HepG2 (cell line): Measurements from ENCODE around the gene CHMP4B. TPM values are rescaled to one million over a fixed set of nuclear protein-coding genes. Genes with fewer than 3 reads are reported as not detected.

Experiments
- CENPT ChIP-seq: sonication (generic); formaldehyde crosslinking; IDR thresholded peaks from 2 replicates; pipeline ENCODE4 v1.8.0; 2022; ENCODE audit warnings: low read depth, mild to moderate bottlenecking, moderate library complexity, missing genetic modification reagents
- ELF1 ChIP-seq: sonication (generic); formaldehyde crosslinking; IDR thresholded peaks from 2 replicates; pipeline ENCODE4 v1.4.0; 2020; ENCODE audit warnings: missing genetic modification reagents
- GFI1 ChIP-seq: sonication (generic); formaldehyde crosslinking; IDR thresholded peaks from 2 replicates; pipeline ENCODE4 v1.5.0; 2020; ENCODE audit warnings: missing genetic modification reagents, mild to moderate bottlenecking, borderline replicate concordance
- GPN1 ChIP-seq: sonication (generic); formaldehyde crosslinking; IDR thresholded peaks from 2 replicates; pipeline ENCODE4 v1.5.1; 2020; ENCODE audit warnings: missing genetic modification reagents, borderline replicate concordance
- HNF4G ChIP-seq, 2 experiments: sonication (generic) in 1 of 2; formaldehyde crosslinking in 1 of 2; IDR thresholded peaks; 2 replicates each; pipeline versions ENCODE4 v1.4.0 to v1.6.1; 2011 to 2020; ENCODE audit warnings: borderline replicate concordance in 2 of 2, low read depth in 2 of 2, mild to moderate bottlenecking in 2 of 2, low read length in 1 of 2, missing genetic modification reagents in 1 of 2, moderate library complexity in 1 of 2
- HNRNPH1 ChIP-seq: fragments of 200-400 bp; formaldehyde crosslinking; optimal IDR thresholded peaks from 2 replicates; pipeline ENCODE3; 2017; ENCODE audit warnings: mild to moderate bottlenecking, low read depth, low read length
- HOXA3 ChIP-seq: sonication (generic); formaldehyde crosslinking; IDR thresholded peaks from 2 replicates; pipeline ENCODE4 v1.5.0; 2020; ENCODE audit warnings: missing genetic modification reagents
- KDM1A ChIP-seq: IDR thresholded peaks from 2 replicates; pipeline ENCODE4 v1.6.1; 2016; ENCODE audit warnings: missing compliant biosample characterization
- KLF11 ChIP-seq: IDR thresholded peaks from 2 replicates; pipeline ENCODE4 v1.6.1; 2016; ENCODE audit warnings: missing compliant biosample characterization
- KLF9 ChIP-seq: IDR thresholded peaks from 2 replicates; pipeline ENCODE4 v1.6.1; 2016; ENCODE audit warnings: low read depth
- KMT2A ChIP-seq: sonication (generic); formaldehyde crosslinking; IDR thresholded peaks from 2 replicates; pipeline ENCODE4 v1.4.0; 2020; ENCODE audit warnings: missing genetic modification reagents
- PAWR ChIP-seq: sonication (generic); formaldehyde crosslinking; IDR thresholded peaks from 2 replicates; pipeline ENCODE4 v1.4.0; 2020; ENCODE audit warnings: missing genetic modification reagents, mild to moderate bottlenecking, borderline replicate concordance
- SOX6 ChIP-seq, 2 experiments: fragments of 450-650 bp in 1 of 2; sonication (generic) in 1 of 2; formaldehyde crosslinking in 1 of 2; IDR thresholded peaks; 2 replicates each; pipeline versions ENCODE4 v1.4.0 to v1.6.1; 2017 to 2020; ENCODE audit warnings: antibody characterized with exemption in 1 of 2, mild to moderate bottlenecking in 1 of 2, missing genetic modification reagents in 1 of 2
- TBX2 ChIP-seq: sonication (generic); formaldehyde crosslinking; IDR thresholded peaks from 2 replicates; pipeline ENCODE4 v1.5.0; 2020; ENCODE audit warnings: missing genetic modification reagents, mild to moderate bottlenecking, borderline replicate concordance
- ZNF530 ChIP-seq: sonication (generic); formaldehyde crosslinking; IDR thresholded peaks from 2 replicates; pipeline ENCODE4 v1.5.0; 2020; ENCODE audit warnings: low read depth, mild to moderate bottlenecking, missing genetic modification reagents
- ZNF703 ChIP-seq: sonication (generic); formaldehyde crosslinking; IDR thresholded peaks from 2 replicates; pipeline ENCODE4 v1.5.1; 2020; ENCODE audit warnings: missing genetic modification reagents, mild to moderate bottlenecking, moderate library complexity, borderline replicate concordance
- ZNF792 ChIP-seq: IDR thresholded peaks from 2 replicates; pipeline ENCODE4 v1.6.1; 2016
- polyA plus RNA-seq, 8 experiments: library from polyadenylated mRNA; depleted of rRNA in 3 of 8; stranded (reverse) in 7 of 8; unstranded in 1 of 8; fragments of >200 nt; fragmentation: Illumina TruSeq in 4 of 8; extraction: Trizol in 4 of 8; gene quantifications; 2 replicates each; pipeline versions ENCODE4 v1.2.1 to v1.2.3, GENCODE V29; 2011 to 2016; ENCODE audit warnings: low read depth in 4 of 8, missing spikeins in 1 of 8, mixed read lengths in 1 of 8; ENCODE audit not compliant: insufficient read depth in 1 of 8
- total RNA-seq, 5 experiments: library from RNA; depleted of rRNA; stranded (reverse); fragments of >200 nt; fragmentation: Illumina TruSeq; extraction: Trizol; gene quantifications; 2 replicates each; pipeline ENCODE4 v1.2.3, GENCODE V29; 2016; ENCODE audit warnings: low read depth in 1 of 5
- TF ChIP-seq, protein P1 (sequence below): sonication (generic); formaldehyde crosslinking; IDR thresholded peaks from 2 replicates; pipeline ENCODE4 v1.4.0; 2020; ENCODE audit warnings: missing genetic modification reagents
- TF ChIP-seq, protein P2 (sequence below): sonication (generic); formaldehyde crosslinking; IDR thresholded peaks from 2 replicates; pipeline ENCODE4 v1.5.0; 2020; ENCODE audit warnings: mild to moderate bottlenecking, low read depth, missing genetic modification reagents, borderline replicate concordance
- TF ChIP-seq, protein P3 (sequence below): sonication (generic); formaldehyde crosslinking; IDR thresholded peaks from 2 replicates; pipeline ENCODE4 v1.9.0; 2021; ENCODE audit warnings: mild to moderate bottlenecking, missing genetic modification reagents

The CHMP4B gene
- total and polyA plus RNA-seq, 2 of the 13 experiments (the other 11 are each of a cell fraction or from before 2014, with no cell fraction given): 40.1 to 45.6 TPM

DNA sequence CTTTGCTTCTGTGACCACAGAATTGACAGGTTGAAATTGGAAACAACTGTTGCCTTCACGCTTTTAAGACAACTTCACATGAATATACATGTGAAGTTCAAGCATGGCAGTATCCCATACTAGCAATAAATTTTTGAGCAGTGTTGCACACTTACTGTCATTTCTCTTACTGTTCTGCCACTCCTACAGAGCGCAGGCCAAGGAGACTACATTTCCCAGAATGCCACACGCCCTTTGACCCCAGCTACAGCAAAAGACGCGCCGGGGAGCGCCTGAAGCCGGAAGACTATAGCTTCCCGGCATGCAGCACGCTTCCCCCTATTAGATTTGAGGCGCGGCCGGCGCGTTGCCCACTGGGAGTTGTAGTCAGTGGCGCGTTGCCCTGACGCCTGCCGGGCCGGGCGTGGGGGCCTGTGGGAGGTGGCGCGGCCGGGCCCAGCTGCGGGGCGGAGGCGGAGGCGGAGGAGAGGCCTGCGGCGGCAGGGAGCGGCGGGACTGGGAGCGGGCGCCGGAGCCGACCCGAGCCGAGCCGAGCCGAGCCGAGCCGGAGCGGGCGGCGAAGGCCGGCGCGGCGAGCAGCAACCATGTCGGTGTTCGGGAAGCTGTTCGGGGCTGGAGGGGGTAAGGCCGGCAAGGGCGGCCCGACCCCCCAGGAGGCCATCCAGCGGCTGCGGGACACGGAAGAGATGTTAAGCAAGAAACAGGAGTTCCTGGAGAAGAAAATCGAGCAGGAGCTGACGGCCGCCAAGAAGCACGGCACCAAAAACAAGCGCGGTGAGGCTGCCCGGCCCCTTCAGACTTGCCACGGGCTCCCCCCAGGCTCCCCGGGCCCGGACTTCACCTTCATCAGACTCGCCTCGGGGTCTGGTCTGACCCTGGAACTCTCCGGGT lies at the start of gene CHMP4B (continued):
- TF ChIP-seq HNRNPH1 (no peak), HOXA3 (peak; percentile 93), KLF11 (CRISPR knock-in tag) (peak; percentile 92; the same call in 1 of the 2 replicates), KLF9 (CRISPR knock-in tag) (no peak), HNF4G (IDR thresholded peaks at IDR 0.05; ENCODE audit: borderline replicate concordance, low read depth, low read length) (peak; percentile 54; the same call in 1 of the 2 replicates), HNF4G (CRISPR knock-in tag; IDR thresholded peaks at IDR 0.05; ENCODE audit: borderline replicate concordance, low read depth) (peak; percentile 59; the same call in 1 of the 2 replicates), GPN1 (no peak), TBX2 (CRISPR knock-in tag) (peak; percentile 86), KDM1A (CRISPR knock-in tag) (no peak), SOX6 (IDR thresholded peaks at IDR 0.05) (no peak), SOX6 (CRISPR knock-in tag; IDR thresholded peaks at IDR 0.05) (peak; percentile 70), ZNF792 (CRISPR knock-in tag) (peak; percentile 77), ZNF530 (CRISPR knock-in tag) (no peak), ELF1 (CRISPR knock-in tag) (peak; percentile 100), ZNF703 (CRISPR knock-in tag) (no peak), GFI1 (peak; percentile 46; the same call in 1 of the 2 replicates), KMT2A (CRISPR knock-in tag) (peak; percentile 66; the same call in 1 of the 2 replicates), PAWR (CRISPR knock-in tag) (no peak), CENPT (CRISPR knock-in tag) (no peak)
- TF ChIP-seq, protein P1, sequence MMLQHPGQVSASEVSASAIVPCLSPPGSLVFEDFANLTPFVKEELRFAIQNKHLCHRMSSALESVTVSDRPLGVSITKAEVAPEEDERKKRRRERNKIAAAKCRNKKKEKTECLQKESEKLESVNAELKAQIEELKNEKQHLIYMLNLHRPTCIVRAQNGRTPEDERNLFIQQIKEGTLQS: peak; percentile 38; the same call in 1 of the 2 replicates
- TF ChIP-seq, protein P2, sequence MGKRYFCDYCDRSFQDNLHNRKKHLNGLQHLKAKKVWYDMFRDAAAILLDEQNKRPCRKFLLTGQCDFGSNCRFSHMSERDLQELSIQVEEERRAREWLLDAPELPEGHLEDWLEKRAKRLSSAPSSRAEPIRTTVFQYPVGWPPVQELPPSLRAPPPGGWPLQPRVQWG (CRISPR knock-in tag): no peak
- TF ChIP-seq, protein P3, sequence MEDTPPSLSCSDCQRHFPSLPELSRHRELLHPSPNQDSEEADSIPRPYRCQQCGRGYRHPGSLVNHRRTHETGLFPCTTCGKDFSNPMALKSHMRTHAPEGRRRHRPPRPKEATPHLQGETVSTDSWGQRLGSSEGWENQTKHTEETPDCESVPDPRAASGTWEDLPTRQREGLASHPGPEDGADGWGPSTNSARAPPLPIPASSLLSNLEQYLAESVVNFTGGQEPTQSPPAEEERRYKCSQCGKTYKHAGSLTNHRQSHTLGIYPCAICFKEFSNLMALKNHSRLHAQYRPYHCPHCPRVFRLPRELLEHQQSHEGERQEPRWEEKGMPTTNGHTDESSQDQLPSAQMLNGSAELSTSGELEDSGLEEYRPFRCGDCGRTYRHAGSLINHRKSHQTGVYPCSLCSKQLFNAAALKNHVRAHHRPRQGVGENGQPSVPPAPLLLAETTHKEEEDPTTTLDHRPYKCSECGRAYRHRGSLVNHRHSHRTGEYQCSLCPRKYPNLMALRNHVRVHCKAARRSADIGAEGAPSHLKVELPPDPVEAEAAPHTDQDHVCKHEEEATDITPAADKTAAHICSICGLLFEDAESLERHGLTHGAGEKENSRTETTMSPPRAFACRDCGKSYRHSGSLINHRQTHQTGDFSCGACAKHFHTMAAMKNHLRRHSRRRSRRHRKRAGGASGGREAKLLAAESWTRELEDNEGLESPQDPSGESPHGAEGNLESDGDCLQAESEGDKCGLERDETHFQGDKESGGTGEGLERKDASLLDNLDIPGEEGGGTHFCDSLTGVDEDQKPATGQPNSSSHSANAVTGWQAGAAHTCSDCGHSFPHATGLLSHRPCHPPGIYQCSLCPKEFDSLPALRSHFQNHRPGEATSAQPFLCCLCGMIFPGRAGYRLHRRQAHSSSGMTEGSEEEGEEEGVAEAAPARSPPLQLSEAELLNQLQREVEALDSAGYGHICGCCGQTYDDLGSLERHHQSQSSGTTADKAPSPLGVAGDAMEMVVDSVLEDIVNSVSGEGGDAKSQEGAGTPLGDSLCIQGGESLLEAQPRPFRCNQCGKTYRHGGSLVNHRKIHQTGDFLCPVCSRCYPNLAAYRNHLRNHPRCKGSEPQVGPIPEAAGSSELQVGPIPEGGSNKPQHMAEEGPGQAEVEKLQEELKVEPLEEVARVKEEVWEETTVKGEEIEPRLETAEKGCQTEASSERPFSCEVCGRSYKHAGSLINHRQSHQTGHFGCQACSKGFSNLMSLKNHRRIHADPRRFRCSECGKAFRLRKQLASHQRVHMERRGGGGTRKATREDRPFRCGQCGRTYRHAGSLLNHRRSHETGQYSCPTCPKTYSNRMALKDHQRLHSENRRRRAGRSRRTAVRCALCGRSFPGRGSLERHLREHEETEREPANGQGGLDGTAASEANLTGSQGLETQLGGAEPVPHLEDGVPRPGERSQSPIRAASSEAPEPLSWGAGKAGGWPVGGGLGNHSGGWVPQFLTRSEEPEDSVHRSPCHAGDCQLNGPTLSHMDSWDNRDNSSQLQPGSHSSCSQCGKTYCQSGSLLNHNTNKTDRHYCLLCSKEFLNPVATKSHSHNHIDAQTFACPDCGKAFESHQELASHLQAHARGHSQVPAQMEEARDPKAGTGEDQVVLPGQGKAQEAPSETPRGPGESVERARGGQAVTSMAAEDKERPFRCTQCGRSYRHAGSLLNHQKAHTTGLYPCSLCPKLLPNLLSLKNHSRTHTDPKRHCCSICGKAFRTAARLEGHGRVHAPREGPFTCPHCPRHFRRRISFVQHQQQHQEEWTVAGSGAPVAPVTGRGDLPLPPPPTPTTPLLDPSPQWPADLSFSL (CRISPR knock-in tag): no peak
